ENCODE results near the gene ALG3.

Gene ALG3

GRCh38 chr3:184291044-184291737 is 42.4 kb upstream of the ALG3 start:
- TF ChIP-seq FOXP2 (optimal IDR thresholded peaks at IDR 0.05; ENCODE audit: borderline replicate concordance, extremely low read depth, extremely low read length, insufficient read depth): no peak
- TF ChIP-seq REST (IDR thresholded peaks at IDR 0.05; ENCODE audit: insufficient read depth in 1 of 2, low read depth in 2 of 2, low read length in 2 of 2): no peak
- no peak for TF ChIP-seq POLR2AphosphoS5 (IDR thresholded peaks at IDR 0.05; ENCODE audit: low read depth, low read length)
- TF ChIP-seq SIN3A (IDR thresholded peaks at IDR 0.05; ENCODE audit: borderline replicate concordance, insufficient read depth, low read length): no peak
- TF ChIP-seq TAF1 (IDR thresholded peaks at IDR 0.05; ENCODE audit: borderline replicate concordance, insufficient read depth, low read length): no peak

- TF ChIP-seq TAF1 (IDR thresholded peaks at IDR 0.05; ENCODE audit: borderline replicate concordance, insufficient read depth, low read length) (no peak), POLR2AphosphoS5 (IDR thresholded peaks at IDR 0.05; ENCODE audit: low read depth, low read length) (no peak)
Observed at GRCh38 chr3:184290331-184290730, 41.6 kb upstream of the ALG3 start.

GRCh38 chr3:184289426-184289938 is 40.7 kb upstream of the ALG3 start:
- TF ChIP-seq POLR2AphosphoS5 (IDR thresholded peaks at IDR 0.05; ENCODE audit: low read depth, low read length): no peak
- TF ChIP-seq REST (IDR thresholded peaks at IDR 0.05; ENCODE audit: insufficient read depth in 1 of 2, low read depth in 2 of 2, low read length in 2 of 2): no peak
- TF ChIP-seq SIN3A (IDR thresholded peaks at IDR 0.05; ENCODE audit: borderline replicate concordance, insufficient read depth, low read length): no peak
- TF ChIP-seq TAF1 (IDR thresholded peaks at IDR 0.05; ENCODE audit: borderline replicate concordance, insufficient read depth, low read length): no peak

- TF ChIP-seq FOXP2 (optimal IDR thresholded peaks at IDR 0.05; ENCODE audit: borderline replicate concordance, extremely low read depth, extremely low read length, insufficient read depth) (no peak), SIN3A (IDR thresholded peaks at IDR 0.05; ENCODE audit: borderline replicate concordance, insufficient read depth, low read length) (no peak), POLR2AphosphoS5 (IDR thresholded peaks at IDR 0.05; ENCODE audit: low read depth, low read length) (no peak)
Observed at GRCh38 chr3:184284696-184285095, 35.9 kb upstream of the ALG3 start.

- TF ChIP-seq POLR2AphosphoS5 (IDR thresholded peaks at IDR 0.05; ENCODE audit: low read depth, low read length) (no peak), SIN3A (IDR thresholded peaks at IDR 0.05; ENCODE audit: borderline replicate concordance, insufficient read depth, low read length) (no peak), TAF1 (IDR thresholded peaks at IDR 0.05; ENCODE audit: borderline replicate concordance, insufficient read depth, low read length) (no peak), FOXP2 (optimal IDR thresholded peaks at IDR 0.05; ENCODE audit: borderline replicate concordance, extremely low read depth, extremely low read length, insufficient read depth) (no peak)
Observed at GRCh38 chr3:184283681-184284080, 34.9 kb upstream of the ALG3 start.

GRCh38 chr3:184282941-184283340 is 34.2 kb upstream of the ALG3 start:
- TF ChIP-seq SIN3A (IDR thresholded peaks at IDR 0.05; ENCODE audit: borderline replicate concordance, insufficient read depth, low read length): no peak
- TF ChIP-seq FOXP2 (optimal IDR thresholded peaks at IDR 0.05; ENCODE audit: borderline replicate concordance, extremely low read depth, extremely low read length, insufficient read depth): no peak
- no peak for TF ChIP-seq REST (IDR thresholded peaks at IDR 0.05; ENCODE audit: insufficient read depth in 1 of 2, low read depth in 2 of 2, low read length in 2 of 2)
- TF ChIP-seq POLR2AphosphoS5 (IDR thresholded peaks at IDR 0.05; ENCODE audit: low read depth, low read length): no peak
- no peak for TF ChIP-seq TAF1 (IDR thresholded peaks at IDR 0.05; ENCODE audit: borderline replicate concordance, insufficient read depth, low read length)

Measured in PFSK-1 (cell line).